ENCODE measurements around the gene PDGFRB. TPM values are rescaled to one million over a fixed set of nuclear protein-coding genes. Genes with fewer than 3 reads are reported as not detected.
A peak's percentile ranks its signal among the peaks of the same experiment; 100 is the strongest.

Gene PDGFRB
- polyA plus RNA-seq, 1 experiment = 118 TPM

DNA sequence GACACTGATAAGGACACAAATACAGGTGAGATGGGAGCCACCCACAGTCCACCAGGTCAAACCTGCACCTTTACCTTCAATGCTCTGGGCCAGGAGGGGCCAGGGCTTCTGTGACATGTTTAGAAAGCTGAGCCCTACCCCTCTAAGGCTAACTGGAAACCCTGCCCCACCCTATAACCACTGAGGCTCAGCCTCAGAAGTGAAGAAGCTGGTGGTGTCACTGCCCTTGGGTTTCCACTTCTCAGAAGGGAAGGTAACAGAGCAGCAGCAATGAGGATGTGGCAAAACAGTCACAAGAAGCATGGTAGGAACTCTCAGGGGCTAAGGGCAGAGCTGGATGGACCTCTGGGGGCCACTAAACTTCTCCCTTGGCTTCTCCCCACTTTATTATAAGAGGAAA is 6.0 kb downstream of the PDGFRB start:
- Histone ChIP-seq H3K4me3 (ENCODE audit: low read depth, low read length) (no peak overlapping the region), H3K27me3 (ENCODE audit: control insufficient read depth, insufficient read depth, low read length) (no peaks in the 10 kb centered on the region), H3K27ac (ENCODE audit: low read depth, low read length) (no peak overlapping the region), H3K9me3 (ENCODE audit: control insufficient read depth, insufficient read depth, low read length) (no peaks in the 10 kb centered on the region; the same call in 1 of the 2 replicates)
- no peak for DNase-seq (ENCODE audit: low read depth, low spot score)
- TF ChIP-seq, protein P1, sequence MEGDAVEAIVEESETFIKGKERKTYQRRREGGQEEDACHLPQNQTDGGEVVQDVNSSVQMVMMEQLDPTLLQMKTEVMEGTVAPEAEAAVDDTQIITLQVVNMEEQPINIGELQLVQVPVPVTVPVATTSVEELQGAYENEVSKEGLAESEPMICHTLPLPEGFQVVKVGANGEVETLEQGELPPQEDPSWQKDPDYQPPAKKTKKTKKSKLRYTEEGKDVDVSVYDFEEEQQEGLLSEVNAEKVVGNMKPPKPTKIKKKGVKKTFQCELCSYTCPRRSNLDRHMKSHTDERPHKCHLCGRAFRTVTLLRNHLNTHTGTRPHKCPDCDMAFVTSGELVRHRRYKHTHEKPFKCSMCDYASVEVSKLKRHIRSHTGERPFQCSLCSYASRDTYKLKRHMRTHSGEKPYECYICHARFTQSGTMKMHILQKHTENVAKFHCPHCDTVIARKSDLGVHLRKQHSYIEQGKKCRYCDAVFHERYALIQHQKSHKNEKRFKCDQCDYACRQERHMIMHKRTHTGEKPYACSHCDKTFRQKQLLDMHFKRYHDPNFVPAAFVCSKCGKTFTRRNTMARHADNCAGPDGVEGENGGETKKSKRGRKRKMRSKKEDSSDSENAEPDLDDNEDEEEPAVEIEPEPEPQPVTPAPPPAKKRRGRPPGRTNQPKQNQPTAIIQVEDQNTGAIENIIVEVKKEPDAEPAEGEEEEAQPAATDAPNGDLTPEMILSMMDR (IDR thresholded peaks at IDR 0.05; ENCODE audit: low read depth, low read length) = no peak
- CTCF ChIA-PET = interaction anchor here (0.8 kb wide), 1 partner anchor 881 kb away, joined by 3 read pairs; no protein-coding TSS in a partner anchor
- POLR2A ChIA-PET = no interaction called here

DNA sequence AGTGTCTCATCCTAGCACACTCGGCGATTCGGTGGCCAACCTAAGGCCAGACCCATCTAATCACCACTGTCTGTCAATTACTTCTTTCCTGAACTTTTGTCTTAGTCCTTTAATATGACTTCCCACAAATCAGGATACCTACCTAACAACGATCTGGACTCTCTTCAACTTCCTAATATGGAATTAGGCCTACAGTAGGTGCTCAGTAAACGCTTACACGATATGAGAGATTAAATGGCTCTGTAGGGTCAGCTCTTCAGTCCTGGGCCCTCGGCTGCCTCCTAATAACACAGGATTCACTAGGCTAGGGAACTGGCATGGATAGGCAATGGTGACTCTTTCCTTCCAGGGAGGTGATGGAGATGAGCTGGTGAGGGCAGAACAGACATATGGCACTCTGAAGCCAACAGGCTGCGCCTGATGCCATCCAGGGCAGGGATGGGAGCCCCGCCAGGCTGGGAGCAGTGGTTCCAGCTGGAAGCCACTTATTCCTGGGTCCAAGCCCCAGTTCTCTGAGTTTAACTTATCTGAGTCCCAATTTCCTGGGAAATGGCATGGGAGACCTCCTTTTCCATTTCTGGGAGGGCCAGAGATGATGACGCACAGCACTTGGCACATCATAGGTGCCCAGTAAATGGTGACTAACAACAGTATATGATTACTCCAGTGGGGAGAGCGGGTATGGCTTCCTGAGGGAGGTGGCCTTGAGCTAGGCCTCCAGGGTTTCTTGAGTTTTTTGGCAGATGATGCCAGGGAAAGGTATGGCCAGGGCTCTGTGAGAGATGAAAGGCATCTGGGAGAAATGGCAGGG is 7.3 kb downstream of the PDGFRB start:
- no peak for DNase-seq (ENCODE audit: low read depth, low spot score)
- Histone ChIP-seq H3K27me3 (ENCODE audit: control insufficient read depth, insufficient read depth, low read length) (no peaks in the 10 kb centered on the region), H3K4me3 (ENCODE audit: low read depth, low read length) (no peak overlapping the region), H3K9me3 (ENCODE audit: control insufficient read depth, insufficient read depth, low read length) (no peaks in the 10 kb centered on the region; the same call in 1 of the 2 replicates), H3K27ac (ENCODE audit: low read depth, low read length) (no peak overlapping the region)
- TF ChIP-seq, protein P1 (IDR thresholded peaks at IDR 0.05; ENCODE audit: low read depth, low read length) = no peak
- POLR2A ChIA-PET = no interaction called here
- CTCF ChIA-PET = interaction anchor here (0.7 kb wide), 1 partner anchor 10 kb away, joined by 6 read pairs; no protein-coding TSS in a partner anchor

DNA sequence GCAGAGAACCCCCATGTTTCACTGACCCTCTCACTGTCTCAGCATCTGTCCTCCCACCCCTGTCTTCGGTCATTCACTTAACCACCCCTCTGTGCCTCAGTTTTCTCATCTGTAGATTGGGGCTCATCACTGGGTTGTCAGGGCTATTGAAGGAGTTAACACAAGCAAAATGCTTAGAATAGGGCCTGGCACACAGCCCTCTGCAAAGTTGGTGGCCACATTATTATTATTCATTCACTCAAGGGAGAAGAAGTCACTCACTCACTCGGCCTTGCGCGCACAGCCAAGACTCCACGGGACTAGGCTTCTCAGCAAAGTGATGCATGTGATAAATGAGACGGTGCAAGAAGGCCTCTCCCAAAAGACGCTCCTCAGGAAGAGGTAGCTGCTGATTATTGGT is 8.0 kb downstream of the PDGFRB start:
- Histone ChIP-seq H3K9me3 (ENCODE audit: control insufficient read depth, insufficient read depth, low read length) (no peaks in the 10 kb centered on the region; the same call in 1 of the 2 replicates), H3K4me3 (ENCODE audit: low read depth, low read length) (no peak overlapping the region), H3K27ac (ENCODE audit: low read depth, low read length) (peak overlapping the region; percentile 31), H3K27me3 (ENCODE audit: control insufficient read depth, insufficient read depth, low read length) (no peaks in the 10 kb centered on the region)
- CTCF ChIA-PET = no interaction called here
- no peak for DNase-seq (ENCODE audit: low read depth, low spot score)
- TF ChIP-seq, protein P1 (IDR thresholded peaks at IDR 0.05; ENCODE audit: low read depth, low read length) = no peak
- POLR2A ChIA-PET = no interaction called here

DNA sequence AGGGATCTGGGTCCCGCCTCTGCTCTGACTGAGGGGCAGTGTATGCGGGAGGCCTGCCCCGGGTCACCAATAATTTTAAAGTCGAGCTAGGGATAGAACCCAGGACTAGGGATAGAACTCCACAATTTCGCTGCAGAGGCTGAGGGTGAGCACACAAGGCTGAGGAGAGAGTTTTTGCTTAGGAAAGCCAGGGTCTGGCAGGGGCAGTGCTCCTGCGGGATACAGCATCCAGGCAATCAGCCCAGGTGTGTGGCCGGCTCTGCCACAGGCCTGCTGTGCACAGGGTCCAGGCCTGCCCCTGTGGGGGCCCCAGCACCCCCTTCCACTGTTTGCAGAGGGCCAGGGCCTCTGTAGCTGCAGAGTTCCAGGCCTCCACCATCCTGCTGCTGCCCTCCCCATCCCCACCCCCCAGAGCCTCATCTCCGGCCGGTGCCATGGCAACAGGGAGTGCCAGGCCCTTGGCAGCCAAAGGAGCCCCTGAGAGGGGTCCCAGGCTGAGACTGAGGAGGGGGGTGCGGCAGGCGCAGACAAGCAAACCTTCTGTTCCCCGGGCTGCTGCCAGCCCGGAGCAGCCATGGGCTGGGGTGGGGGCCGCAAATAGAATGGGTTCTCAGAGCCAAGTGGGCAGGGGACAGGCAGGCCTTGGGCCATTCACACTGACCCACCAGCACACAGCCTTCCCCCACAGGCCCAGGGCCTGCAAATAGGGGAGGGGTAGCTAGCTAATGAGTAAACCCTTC is 8.6 kb downstream of the PDGFRB start:
- H3K27ac ChIP-seq (ENCODE audit: low read depth, low read length) = peak overlapping the region; percentile 39
- no peaks in the 10 kb centered on the region for H3K27me3 ChIP-seq (ENCODE audit: control insufficient read depth, insufficient read depth, low read length)
- TF ChIP-seq, protein P1 (IDR thresholded peaks at IDR 0.05; ENCODE audit: low read depth, low read length) = no peak
- no peaks in the 10 kb centered on the region; the same call in 1 of the 2 replicates for H3K9me3 ChIP-seq (ENCODE audit: control insufficient read depth, insufficient read depth, low read length)
- ChIA-PET CTCF (no interaction called here), POLR2A (no interaction called here)
- DNase-seq (ENCODE audit: low read depth, low spot score) = no peak
- no peak overlapping the region for H3K4me3 ChIP-seq (ENCODE audit: low read depth, low read length)

DNA sequence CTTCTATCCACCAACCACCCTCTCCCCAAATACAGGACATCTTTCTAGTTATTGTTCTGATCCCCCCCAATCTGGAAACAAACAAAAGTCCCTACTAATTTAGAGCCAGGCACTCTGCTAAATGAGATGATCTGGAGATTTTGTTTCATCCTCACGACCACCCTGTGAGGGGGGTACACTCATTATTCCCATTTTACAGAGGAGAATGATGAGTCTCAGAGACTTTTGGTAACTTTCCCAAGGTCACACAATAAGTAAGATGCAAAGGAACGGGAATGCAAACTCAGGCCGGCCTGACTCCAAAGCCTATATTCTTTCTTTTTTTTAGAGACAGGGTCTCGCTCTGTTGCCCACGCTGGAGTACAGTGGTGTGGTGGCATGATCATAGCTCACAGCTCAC is 9.4 kb downstream of the PDGFRB start:
- peak overlapping the region; percentile 39 for H3K27ac ChIP-seq (ENCODE audit: low read depth, low read length)
- no peak overlapping the region for H3K4me3 ChIP-seq (ENCODE audit: low read depth, low read length)
- no peak for DNase-seq (ENCODE audit: low read depth, low spot score)
- ChIA-PET CTCF (no interaction called here), POLR2A (no interaction called here)
- H3K27me3 ChIP-seq (ENCODE audit: control insufficient read depth, insufficient read depth, low read length) = no peaks in the 10 kb centered on the region
- TF ChIP-seq, protein P1 (IDR thresholded peaks at IDR 0.05; ENCODE audit: low read depth, low read length) = no peak
- no peaks in the 10 kb centered on the region; the same call in 1 of the 2 replicates for H3K9me3 ChIP-seq (ENCODE audit: control insufficient read depth, insufficient read depth, low read length)

Data from AG04450 (cell line).